Endodermal cell (in vitro differentiated cells): Measurements from ENCODE around the gene MYO5B. TPM values are rescaled to one million over a fixed set of nuclear protein-coding genes. Genes with fewer than 3 reads are reported as not detected.

ENCODE experiments used
- DNase-seq: peaks from one replicate; pipeline ENCODE4 v3.0.0-alpha.2; 2017
- H3K27ac ChIP-seq: 2 replicates; pipeline ENCODE4 v1.5.1; 2013; ENCODE audit warnings: mild to moderate bottlenecking, low read depth, low read length, moderate library complexity
- H3K27me3 ChIP-seq: 2 replicates; pipeline ENCODE4 v1.6.1; 2013; ENCODE audit warnings: mild to moderate bottlenecking, low read length, moderate library complexity; ENCODE audit not compliant: insufficient read depth, control insufficient read depth, poor library complexity, severe bottlenecking
- H3K36me3 ChIP-seq: 2 replicates; pipeline ENCODE4 v1.7.0; 2013; ENCODE audit warnings: mild to moderate bottlenecking, low read length, moderate library complexity; ENCODE audit not compliant: control insufficient read depth, insufficient read depth
- H3K4me1 ChIP-seq: one replicate; pipeline ENCODE4 v1.7.0; 2013; ENCODE audit warnings: low read length; ENCODE audit not compliant: control insufficient read depth, insufficient read depth
- H3K4me3 ChIP-seq: 2 replicates; pipeline ENCODE4 v1.5.1; 2013; ENCODE audit warnings: mild to moderate bottlenecking, low read length, moderate library complexity
- H3K9ac ChIP-seq: 2 replicates; pipeline ENCODE4 v1.6.1; 2013; ENCODE audit warnings: mild to moderate bottlenecking, low read length, moderate library complexity; ENCODE audit not compliant: poor library complexity, severe bottlenecking; ENCODE audit errors: extremely low read depth
- H3K9me3 ChIP-seq: 2 replicates; pipeline ENCODE4 v1.6.1; 2013; ENCODE audit warnings: mild to moderate bottlenecking, low read length, moderate library complexity; ENCODE audit not compliant: control insufficient read depth
- H3K27ac Mint-ChIP-seq: 2 replicates; pipeline ENCODE4 v1.8.0; 2020; ENCODE audit warnings: mixed read lengths
- H3K27me3 Mint-ChIP-seq: 2 replicates; pipeline ENCODE4 v1.8.0; 2021; ENCODE audit warnings: mild to moderate bottlenecking, mixed read lengths; ENCODE audit not compliant: insufficient read depth
- H3K36me3 Mint-ChIP-seq: 2 replicates; pipeline ENCODE4 v1.8.0; 2020; ENCODE audit warnings: low read depth, mixed read lengths
- H3K4me1 Mint-ChIP-seq: 2 replicates; pipeline ENCODE4 v1.8.0; 2020; ENCODE audit warnings: mixed read lengths
- H3K4me3 Mint-ChIP-seq: 2 replicates; pipeline ENCODE4 v1.8.0; 2020; ENCODE audit warnings: mild to moderate bottlenecking, moderate library complexity, mixed read lengths
- H3K9me3 Mint-ChIP-seq: 2 replicates; pipeline ENCODE4 v1.8.0; 2020; ENCODE audit warnings: mild to moderate bottlenecking, mixed read lengths
- WGBS, 2 experiments: methylation state at CpG; one replicate each; pipeline versions ENCODE4 v1.1.5 to v1.1.7; 2013; ENCODE audit warnings: missing lambda C conversion rate in 2 of 2, mixed read lengths in 1 of 2; ENCODE audit not compliant: insufficient coverage in 1 of 2, insufficient read length in 1 of 2; 5-methylcytosine and 5-hydroxymethylcytosine counted together
- total RNA-seq, 2 donors: library from RNA; stranded (reverse); fragmentation: NEBNext Ultra II Directional in 1 of 2; extraction: Animal tissue kit (Norgen Biotek cat#: 25700) in 1 of 2; gene quantifications; 2 replicates in 1 of 2; 3 replicates in 1 of 2; pipeline ENCODE4 v1.2.1, GENCODE V29; 2021
- TF ChIP-seq, protein P1 (sequence below): fragments of 200-600 bp; sonication (generic); conservative IDR thresholded peaks from 2 replicates; pipeline ENCODE4 v1.5.0; 2021; ENCODE audit warnings: antibody characterized with exemption, mild to moderate bottlenecking

MYO5B gene
- total RNA-seq, 2 donors from 2014 or later, result 12.2 to 16.8 TPM

DNA sequence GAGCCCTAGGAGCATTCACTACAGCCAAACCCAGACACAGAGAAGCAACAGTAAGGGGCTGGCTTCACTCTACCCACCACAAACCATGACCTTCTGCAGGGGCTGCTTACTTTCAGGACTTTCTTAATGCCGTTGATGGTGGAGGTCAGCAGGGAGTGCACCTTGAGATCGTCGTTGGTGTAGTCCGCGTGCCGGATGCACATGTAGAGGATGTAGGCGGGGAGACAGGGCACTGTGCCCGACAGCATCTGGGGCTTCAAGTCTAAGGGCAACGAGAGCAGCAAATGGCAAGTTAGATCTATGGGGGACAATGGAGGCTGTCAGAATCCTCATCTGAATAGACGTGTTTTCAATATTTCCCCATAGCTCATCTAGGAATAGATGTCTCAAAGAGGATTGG, 351.8 kb downstream of the MYO5B start:
- H3K4me3 Mint-ChIP-seq, result no peak overlapping the region
- Histone ChIP-seq H3K9ac (no peak overlapping the region), H3K36me3 (peaks cover 4% of the 10 kb centered on the region), H3K9me3 (no peaks in the 10 kb centered on the region), H3K4me1 (no peaks in the 10 kb centered on the region), H3K4me3 (no peak overlapping the region), H3K27me3 (no peaks in the 10 kb centered on the region), H3K27ac (no peak overlapping the region)
- TF ChIP-seq, protein P1, sequence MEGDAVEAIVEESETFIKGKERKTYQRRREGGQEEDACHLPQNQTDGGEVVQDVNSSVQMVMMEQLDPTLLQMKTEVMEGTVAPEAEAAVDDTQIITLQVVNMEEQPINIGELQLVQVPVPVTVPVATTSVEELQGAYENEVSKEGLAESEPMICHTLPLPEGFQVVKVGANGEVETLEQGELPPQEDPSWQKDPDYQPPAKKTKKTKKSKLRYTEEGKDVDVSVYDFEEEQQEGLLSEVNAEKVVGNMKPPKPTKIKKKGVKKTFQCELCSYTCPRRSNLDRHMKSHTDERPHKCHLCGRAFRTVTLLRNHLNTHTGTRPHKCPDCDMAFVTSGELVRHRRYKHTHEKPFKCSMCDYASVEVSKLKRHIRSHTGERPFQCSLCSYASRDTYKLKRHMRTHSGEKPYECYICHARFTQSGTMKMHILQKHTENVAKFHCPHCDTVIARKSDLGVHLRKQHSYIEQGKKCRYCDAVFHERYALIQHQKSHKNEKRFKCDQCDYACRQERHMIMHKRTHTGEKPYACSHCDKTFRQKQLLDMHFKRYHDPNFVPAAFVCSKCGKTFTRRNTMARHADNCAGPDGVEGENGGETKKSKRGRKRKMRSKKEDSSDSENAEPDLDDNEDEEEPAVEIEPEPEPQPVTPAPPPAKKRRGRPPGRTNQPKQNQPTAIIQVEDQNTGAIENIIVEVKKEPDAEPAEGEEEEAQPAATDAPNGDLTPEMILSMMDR, result no peak
- no peak overlapping the region for H3K27ac Mint-ChIP-seq
- H3K9me3 Mint-ChIP-seq, result no peaks in the 10 kb centered on the region
- H3K36me3 Mint-ChIP-seq, result peaks cover 5% of the 10 kb centered on the region
- peaks cover 7% of the 10 kb centered on the region for H3K4me1 Mint-ChIP-seq
- 96 to 98% methylated on average over 10 of the region's 10 CpGs for WGBS, 2 experiments
- no peaks in the 10 kb centered on the region for H3K27me3 Mint-ChIP-seq
- DNase-seq, result no peak

DNA sequence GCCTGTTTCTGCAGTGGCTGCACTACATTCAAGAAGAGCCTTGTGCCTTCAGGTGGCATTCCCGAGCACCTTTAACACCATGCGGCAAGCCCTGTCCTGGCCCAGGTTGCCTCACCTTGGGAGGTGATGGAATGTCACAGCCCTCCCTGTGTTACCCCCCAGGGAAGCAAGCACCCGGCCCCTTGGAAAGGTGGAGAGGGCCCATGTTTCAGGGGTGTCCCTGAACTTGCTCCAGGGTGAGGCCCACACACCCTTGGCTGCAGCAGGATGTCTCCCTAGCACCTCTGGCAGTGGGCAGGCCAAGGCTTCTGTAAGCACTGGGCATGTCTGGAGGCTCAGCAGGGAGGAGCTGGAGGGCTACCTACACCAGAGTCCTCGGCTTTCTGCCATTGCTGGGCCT, 352.3 kb downstream of the MYO5B start:
- no peak overlapping the region for H3K4me3 ChIP-seq
- no peaks in the 10 kb centered on the region for H3K27me3 Mint-ChIP-seq
- peaks cover 4% of the 10 kb centered on the region for H3K36me3 ChIP-seq
- DNase-seq, result no peak
- no peaks in the 10 kb centered on the region for H3K9me3 ChIP-seq
- no peak overlapping the region for H3K9ac ChIP-seq
- no peak overlapping the region for H3K4me3 Mint-ChIP-seq
- H3K4me1 Mint-ChIP-seq, result peaks cover 7% of the 10 kb centered on the region
- peaks cover 1% of the 10 kb centered on the region for H3K36me3 Mint-ChIP-seq
- H3K27me3 ChIP-seq, result no peaks in the 10 kb centered on the region
- H3K4me1 ChIP-seq, result no peaks in the 10 kb centered on the region
- 88 to 91% methylated on average over 1 to 4 of the region's 4 CpGs for WGBS, 2 experiments
- no peak overlapping the region for H3K27ac ChIP-seq
- no peaks in the 10 kb centered on the region for H3K9me3 Mint-ChIP-seq
- TF ChIP-seq, protein P1, result no peak
- no peak overlapping the region for H3K27ac Mint-ChIP-seq

DNA sequence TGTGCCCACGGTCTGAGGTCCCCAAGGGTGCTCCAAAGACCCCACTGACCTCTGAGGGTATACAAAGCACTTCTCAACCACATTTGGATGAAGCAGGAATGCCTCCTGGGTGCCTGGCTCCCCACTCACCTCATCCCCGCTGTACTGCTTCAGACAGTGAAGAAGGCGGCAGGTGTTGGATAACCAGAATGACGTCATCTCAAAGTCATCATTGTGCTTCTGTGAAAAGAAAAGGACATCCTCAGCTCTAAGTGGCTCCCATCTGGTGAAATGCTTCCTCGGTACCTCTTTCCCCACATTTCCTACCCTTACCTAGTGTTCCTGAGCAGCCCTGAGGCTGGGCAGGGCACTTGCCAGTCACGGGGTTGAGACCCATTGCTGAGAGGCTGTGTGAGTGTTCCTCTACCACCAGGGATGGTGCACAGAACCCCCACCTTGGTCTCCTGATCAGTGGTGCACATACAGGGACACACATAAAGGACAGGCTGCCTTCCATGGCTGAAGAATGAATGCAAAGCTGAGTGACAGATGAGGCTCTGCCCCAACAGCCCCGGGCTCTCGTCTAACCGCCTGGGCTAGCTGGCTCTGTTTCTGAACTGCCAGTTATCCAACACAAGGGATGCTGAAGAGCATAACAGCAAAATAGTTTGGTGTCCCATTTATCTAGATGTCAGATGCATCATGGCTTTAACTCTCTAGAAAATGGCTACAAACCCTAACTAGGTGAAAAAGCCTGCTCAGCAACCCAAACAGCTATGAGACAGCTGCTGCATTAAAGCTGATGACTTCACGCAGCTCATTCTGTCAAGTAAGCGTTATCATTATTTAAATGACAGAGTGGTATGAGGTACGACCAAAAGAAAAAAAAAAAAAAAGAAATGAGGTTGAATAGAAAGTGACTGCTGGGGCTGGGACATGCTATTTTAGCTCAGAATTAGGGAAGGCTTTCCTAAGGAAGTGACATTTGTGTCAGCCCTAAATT, 353.4 kb downstream of the MYO5B start:
- 90 to 94% methylated on average over 11 to 12 of the region's 12 CpGs for WGBS, 2 experiments
- Mint-ChIP-seq H3K36me3 (peaks cover 4% of the 10 kb centered on the region), H3K27ac (no peak overlapping the region)

More for the DNA sequence above, 353.4 kb downstream of the MYO5B start:
- no peaks in the 10 kb centered on the region for H3K9me3 ChIP-seq
- Mint-ChIP-seq H3K9me3 (no peaks in the 10 kb centered on the region), H3K4me1 (peaks cover 17% of the 10 kb centered on the region), H3K4me3 (no peak overlapping the region), H3K27me3 (no peaks in the 10 kb centered on the region)
- H3K36me3 ChIP-seq, result peaks cover 4% of the 10 kb centered on the region
- DNase-seq, result no peak
- no peaks in the 10 kb centered on the region for H3K27me3 ChIP-seq
- no peaks in the 10 kb centered on the region for H3K4me1 ChIP-seq
- TF ChIP-seq, protein P1, result no peak
- H3K9ac ChIP-seq, result no peak overlapping the region
- H3K27ac ChIP-seq, result peak overlapping the region; percentile 9
- no peak overlapping the region for H3K4me3 ChIP-seq
